ENCODE measurements around the gene DEFB132. TPM values are rescaled to one million over a fixed set of nuclear protein-coding genes. Genes with fewer than 3 reads are reported as not detected.
"Not testable (repeated sequence)": the region's sequence is repeated elsewhere in the genome, so short reads cannot be mapped to it uniquely, and the experiment has no call there.

DEFB132 gene
- polyA plus RNA-seq, 3 donors: not detected

DNA sequence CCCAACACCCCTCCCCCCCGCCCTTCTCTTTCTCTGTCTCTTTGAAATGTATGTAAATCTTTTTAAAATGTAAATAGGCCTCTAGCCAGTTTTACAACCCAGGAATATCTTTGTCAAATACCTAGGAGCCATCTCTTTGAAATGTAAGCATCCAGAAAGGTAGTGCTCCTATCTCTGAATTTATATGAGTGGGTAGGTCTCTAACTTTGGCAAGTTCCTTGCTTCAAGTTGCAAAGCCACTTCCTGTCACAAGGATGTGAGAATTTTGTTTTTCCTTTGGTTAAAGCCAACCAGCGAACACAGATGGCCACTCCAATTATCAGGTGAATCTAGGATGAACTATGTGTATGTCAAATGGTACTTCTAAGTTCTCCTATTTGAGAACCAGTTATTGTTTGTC is 6.2 kb upstream of the DEFB132 start:
- no peaks in the 10 kb centered on the region for H4K20me1 ChIP-seq (ENCODE audit: insufficient read depth, low read length)
- peaks cover 1% of the 10 kb centered on the region for H3K4me1 Mint-ChIP-seq
- no peaks in the 10 kb centered on the region for H3K36me3 Mint-ChIP-seq
- H3K9me3 Mint-ChIP-seq: peaks cover 0 to 6% (median 2%) of the 10 kb centered on the region in 7 donors
- no peak for DNase-seq
- no CpG with 5 or more reads among the region's 2 CpGs for WGBS (ENCODE audit: insufficient coverage)
- TF ChIP-seq, protein P1, sequence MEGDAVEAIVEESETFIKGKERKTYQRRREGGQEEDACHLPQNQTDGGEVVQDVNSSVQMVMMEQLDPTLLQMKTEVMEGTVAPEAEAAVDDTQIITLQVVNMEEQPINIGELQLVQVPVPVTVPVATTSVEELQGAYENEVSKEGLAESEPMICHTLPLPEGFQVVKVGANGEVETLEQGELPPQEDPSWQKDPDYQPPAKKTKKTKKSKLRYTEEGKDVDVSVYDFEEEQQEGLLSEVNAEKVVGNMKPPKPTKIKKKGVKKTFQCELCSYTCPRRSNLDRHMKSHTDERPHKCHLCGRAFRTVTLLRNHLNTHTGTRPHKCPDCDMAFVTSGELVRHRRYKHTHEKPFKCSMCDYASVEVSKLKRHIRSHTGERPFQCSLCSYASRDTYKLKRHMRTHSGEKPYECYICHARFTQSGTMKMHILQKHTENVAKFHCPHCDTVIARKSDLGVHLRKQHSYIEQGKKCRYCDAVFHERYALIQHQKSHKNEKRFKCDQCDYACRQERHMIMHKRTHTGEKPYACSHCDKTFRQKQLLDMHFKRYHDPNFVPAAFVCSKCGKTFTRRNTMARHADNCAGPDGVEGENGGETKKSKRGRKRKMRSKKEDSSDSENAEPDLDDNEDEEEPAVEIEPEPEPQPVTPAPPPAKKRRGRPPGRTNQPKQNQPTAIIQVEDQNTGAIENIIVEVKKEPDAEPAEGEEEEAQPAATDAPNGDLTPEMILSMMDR (IDR thresholded peaks at IDR 0.05): no peak
- no peak overlapping the region for H3K27ac ChIP-seq (ENCODE audit: low read depth in 1 of 2, low read length in 2 of 2)
- no peak overlapping the region for H3K4me3 Mint-ChIP-seq
- intact Hi-C loops (cut with micrococcal nuclease): no loop called here
- peaks cover 0 to 3% of the 10 kb centered on the region in 2 donors for H3K9me3 ChIP-seq (replicated peaks in 1 of 2; ENCODE audit: control insufficient read depth in 1 of 2, insufficient read depth in 1 of 2, low read length in 2 of 2)
- H3K79me2 ChIP-seq (ENCODE audit: insufficient read depth, low read length): no peaks in the 10 kb centered on the region
- H3K27ac Mint-ChIP-seq: no peak overlapping the region
- no peak overlapping the region for H3K4me2 ChIP-seq (replicated peaks; ENCODE audit: extremely low read depth, low read length, poor library complexity, severe bottlenecking)
- no peak overlapping the region for H2AFZ ChIP-seq (ENCODE audit: insufficient read depth, low read depth, low read length, poor library complexity, severe bottlenecking)
- no peaks in the 10 kb centered on the region for H3K27me3 ChIP-seq (ENCODE audit: control insufficient read depth in 2 of 2, insufficient read depth in 2 of 2, low read length in 2 of 2)
- no peak overlapping the region for H3K9ac ChIP-seq (ENCODE audit: insufficient read depth, low read length, poor library complexity, severe bottlenecking)
- H3K36me3 ChIP-seq (replicated peaks in 1 of 2; ENCODE audit: control insufficient read depth in 1 of 2, insufficient read depth in 2 of 2, low read length in 2 of 2): no peaks in the 10 kb centered on the region
- H3K4me3 ChIP-seq (replicated peaks in 1 of 3; ENCODE audit: low read depth in 2 of 3, low read length in 3 of 3): no peak overlapping the region
- H3K4me1 ChIP-seq (ENCODE audit: control insufficient read depth in 1 of 2, insufficient read depth in 2 of 2, low read length in 2 of 2): no peaks in the 10 kb centered on the region
- H3K27me3 Mint-ChIP-seq (ENCODE audit: low read depth in 3 of 3): peaks cover 0 to 5% (median 2%) of the 10 kb centered on the region in 3 donors

DNA sequence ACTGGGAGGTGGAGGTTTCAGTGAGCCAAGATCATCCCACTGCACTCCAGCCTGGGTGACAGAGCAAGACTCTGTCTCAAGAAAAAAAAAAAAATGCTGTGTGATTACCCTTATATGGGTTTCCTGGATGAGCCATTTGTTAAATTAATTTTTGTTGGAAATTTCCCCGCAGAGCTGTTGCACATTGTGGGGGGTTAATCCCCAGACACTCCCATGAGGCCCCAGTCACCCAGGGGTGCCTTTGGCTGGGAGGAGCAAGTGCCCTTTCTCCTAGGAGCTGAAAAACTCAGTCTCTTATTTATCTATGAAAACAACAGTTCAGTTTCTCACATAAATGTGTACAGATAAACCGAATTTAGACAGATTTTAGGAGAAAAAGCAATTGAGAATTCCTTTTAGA is 4.7 kb upstream of the DEFB132 start:
- Histone ChIP-seq H4K20me1 (ENCODE audit: insufficient read depth, low read length) (no peaks in the 10 kb centered on the region), H3K36me3 (replicated peaks in 1 of 2; ENCODE audit: control insufficient read depth in 1 of 2, insufficient read depth in 2 of 2, low read length in 2 of 2) (no peaks in the 10 kb centered on the region), H3K9me3 (replicated peaks in 1 of 2; ENCODE audit: control insufficient read depth in 1 of 2, insufficient read depth in 1 of 2, low read length in 2 of 2) (no peaks in the 10 kb centered on the region), H2AFZ (ENCODE audit: insufficient read depth, low read depth, low read length, poor library complexity, severe bottlenecking) (no peak overlapping the region), H3K4me2 (replicated peaks; ENCODE audit: extremely low read depth, low read length, poor library complexity, severe bottlenecking) (no peak overlapping the region), H3K27ac (ENCODE audit: low read depth in 1 of 2, low read length in 2 of 2) (no peak overlapping the region), H3K27me3 (ENCODE audit: control insufficient read depth in 2 of 2, insufficient read depth in 2 of 2, low read length in 2 of 2) (no peaks in the 10 kb centered on the region), H3K4me3 (replicated peaks in 1 of 3; ENCODE audit: low read depth in 2 of 3, low read length in 3 of 3) (no peak overlapping the region), H3K79me2 (ENCODE audit: insufficient read depth, low read length) (no peaks in the 10 kb centered on the region), H3K9ac (ENCODE audit: insufficient read depth, low read length, poor library complexity, severe bottlenecking) (no peak overlapping the region), H3K4me1 (ENCODE audit: control insufficient read depth in 1 of 2, insufficient read depth in 2 of 2, low read length in 2 of 2) (no peaks in the 10 kb centered on the region)
- no peak overlapping the region for H3K4me3 Mint-ChIP-seq
- no CpG with 5 or more reads among the region's 2 CpGs for WGBS (ENCODE audit: insufficient coverage)
- peaks cover 1% of the 10 kb centered on the region for H3K4me1 Mint-ChIP-seq
- TF ChIP-seq, protein P1 (IDR thresholded peaks at IDR 0.05): no peak
- no peaks in the 10 kb centered on the region for H3K36me3 Mint-ChIP-seq
- H3K27ac Mint-ChIP-seq: no peak overlapping the region
- H3K9me3 Mint-ChIP-seq: peaks cover 0 to 2% (median 0%) of the 10 kb centered on the region in 7 donors
- intact Hi-C loops (cut with micrococcal nuclease): no loop called here
- DNase-seq: no peak
- H3K27me3 Mint-ChIP-seq (ENCODE audit: low read depth in 3 of 3): peaks cover 0 to 5% (median 0%) of the 10 kb centered on the region in 3 donors

DNA sequence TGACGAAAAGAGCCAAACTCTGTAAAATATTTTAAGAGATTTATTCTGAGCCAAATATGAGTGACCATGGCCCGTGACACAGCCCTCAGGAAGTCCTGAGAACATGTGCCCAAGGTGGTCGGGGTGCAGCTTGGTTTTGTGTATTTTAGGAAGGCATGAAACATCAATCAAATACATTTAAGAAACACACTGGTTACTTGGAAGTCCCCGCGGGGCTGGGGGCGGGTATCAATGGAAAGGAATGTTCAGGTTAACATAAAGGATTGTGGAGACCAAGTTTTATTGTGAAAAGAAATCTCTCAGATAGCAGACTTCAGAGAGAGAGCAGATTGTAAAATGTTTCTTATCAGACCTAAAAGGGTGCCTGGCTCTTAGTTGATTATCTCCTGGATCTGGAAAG is 4.1 kb upstream of the DEFB132 start:
- intact Hi-C loops (cut with micrococcal nuclease); H2AFZ ChIP-seq (ENCODE audit: insufficient read depth, low read depth, low read length, poor library complexity, severe bottlenecking); H3K27ac Mint-ChIP-seq; H3K4me3 ChIP-seq (replicated peaks in 1 of 3; ENCODE audit: low read depth in 2 of 3, low read length in 3 of 3); H3K9me3 Mint-ChIP-seq; H3K36me3 ChIP-seq (replicated peaks in 1 of 2; ENCODE audit: control insufficient read depth in 1 of 2, insufficient read depth in 2 of 2, low read length in 2 of 2); H3K4me1 ChIP-seq (ENCODE audit: control insufficient read depth in 1 of 2, insufficient read depth in 2 of 2, low read length in 2 of 2); H3K9me3 ChIP-seq (replicated peaks in 1 of 2; ENCODE audit: control insufficient read depth in 1 of 2, insufficient read depth in 1 of 2, low read length in 2 of 2); H3K4me2 ChIP-seq (replicated peaks; ENCODE audit: extremely low read depth, low read length, poor library complexity, severe bottlenecking); H3K27me3 ChIP-seq (ENCODE audit: control insufficient read depth in 2 of 2, insufficient read depth in 2 of 2, low read length in 2 of 2); H3K9ac ChIP-seq (ENCODE audit: insufficient read depth, low read length, poor library complexity, severe bottlenecking); H3K4me1 Mint-ChIP-seq; H3K27ac ChIP-seq (ENCODE audit: low read depth in 1 of 2, low read length in 2 of 2); DNase-seq; H3K4me3 Mint-ChIP-seq; H3K79me2 ChIP-seq (ENCODE audit: insufficient read depth, low read length); H3K36me3 Mint-ChIP-seq; H4K20me1 ChIP-seq (ENCODE audit: insufficient read depth, low read length); H3K27me3 Mint-ChIP-seq (ENCODE audit: low read depth in 3 of 3): not testable (repeated sequence)
- no CpG with 5 or more reads among the region's 6 CpGs for WGBS (ENCODE audit: insufficient coverage)
